ENCODE measurements around the gene EDC3. TPM values are rescaled to one million over a fixed set of nuclear protein-coding genes. Genes with fewer than 3 reads are reported as not detected.

Gene EDC3
- total RNA-seq, 1 donor from 2014 or later, result 31.5 TPM

DNA sequence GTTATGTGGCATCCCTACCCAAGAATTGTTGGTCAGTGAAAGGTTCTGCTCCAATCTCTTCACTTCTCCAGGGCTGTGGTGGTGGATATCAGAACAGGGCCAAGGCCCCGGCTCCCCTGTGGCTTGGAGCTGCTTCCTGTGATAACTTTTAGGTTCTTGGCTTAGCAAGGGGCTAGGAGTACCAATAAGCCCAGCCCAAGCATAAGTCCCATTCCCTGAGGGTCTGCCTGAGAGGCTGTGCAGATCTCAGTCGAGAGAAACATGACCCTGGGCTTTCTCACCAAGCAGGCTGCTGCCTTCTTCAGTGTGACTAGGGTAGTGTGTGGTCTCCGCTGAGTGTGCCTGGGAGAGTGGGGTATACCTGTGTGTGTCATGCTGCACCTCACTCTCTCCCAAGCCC lies 73.1 kb downstream of the EDC3 start:
- intact Hi-C loops (cut with DNase I), result no loop called here
- Histone ChIP-seq H3K27me3 (no peaks in the 10 kb centered on the region), H3K36me3 (peaks cover 90% of the 10 kb centered on the region), H3K4me1 (peaks cover 38% of the 10 kb centered on the region), H3K27ac (no peak overlapping the region), H3K9me3 (no peaks in the 10 kb centered on the region), H3K4me3 (no peak overlapping the region)
- TF ChIP-seq, protein P1, sequence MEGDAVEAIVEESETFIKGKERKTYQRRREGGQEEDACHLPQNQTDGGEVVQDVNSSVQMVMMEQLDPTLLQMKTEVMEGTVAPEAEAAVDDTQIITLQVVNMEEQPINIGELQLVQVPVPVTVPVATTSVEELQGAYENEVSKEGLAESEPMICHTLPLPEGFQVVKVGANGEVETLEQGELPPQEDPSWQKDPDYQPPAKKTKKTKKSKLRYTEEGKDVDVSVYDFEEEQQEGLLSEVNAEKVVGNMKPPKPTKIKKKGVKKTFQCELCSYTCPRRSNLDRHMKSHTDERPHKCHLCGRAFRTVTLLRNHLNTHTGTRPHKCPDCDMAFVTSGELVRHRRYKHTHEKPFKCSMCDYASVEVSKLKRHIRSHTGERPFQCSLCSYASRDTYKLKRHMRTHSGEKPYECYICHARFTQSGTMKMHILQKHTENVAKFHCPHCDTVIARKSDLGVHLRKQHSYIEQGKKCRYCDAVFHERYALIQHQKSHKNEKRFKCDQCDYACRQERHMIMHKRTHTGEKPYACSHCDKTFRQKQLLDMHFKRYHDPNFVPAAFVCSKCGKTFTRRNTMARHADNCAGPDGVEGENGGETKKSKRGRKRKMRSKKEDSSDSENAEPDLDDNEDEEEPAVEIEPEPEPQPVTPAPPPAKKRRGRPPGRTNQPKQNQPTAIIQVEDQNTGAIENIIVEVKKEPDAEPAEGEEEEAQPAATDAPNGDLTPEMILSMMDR (IDR thresholded peaks at IDR 0.05), result no peak
- no peak for ATAC-seq
- no peak for DNase-seq

DNA sequence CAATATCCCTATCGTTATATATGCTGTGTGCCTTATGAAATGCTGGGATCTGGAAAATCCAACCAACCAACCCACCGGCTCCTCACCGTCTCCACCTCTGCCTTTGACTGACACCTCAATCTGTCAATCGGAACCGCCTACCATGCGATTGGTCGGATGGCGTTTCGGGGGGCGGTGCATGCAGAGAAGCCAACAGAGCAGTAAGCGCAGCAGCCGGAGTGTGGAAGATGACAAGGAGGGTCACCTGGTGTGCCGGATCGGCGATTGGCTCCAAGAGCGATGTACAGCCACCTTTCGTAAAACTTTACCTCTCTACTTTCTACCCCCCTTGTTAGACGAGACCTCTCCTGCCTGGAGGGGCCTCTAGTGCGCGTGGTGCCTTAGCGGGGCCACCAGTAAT lies 73.9 kb downstream of the EDC3 start:
- Histone ChIP-seq H3K27ac (no peak overlapping the region), H3K27me3 (no peaks in the 10 kb centered on the region), H3K4me1 (peaks cover 46% of the 10 kb centered on the region), H3K36me3 (peaks cover 81% of the 10 kb centered on the region), H3K4me3 (no peak overlapping the region), H3K9me3 (no peaks in the 10 kb centered on the region)
- peak; percentile 61 for DNase-seq
- TF ChIP-seq, protein P1 (IDR thresholded peaks at IDR 0.05), result no peak
- intact Hi-C loops (cut with DNase I), result no loop called here
- ATAC-seq, result no peak

DNA sequence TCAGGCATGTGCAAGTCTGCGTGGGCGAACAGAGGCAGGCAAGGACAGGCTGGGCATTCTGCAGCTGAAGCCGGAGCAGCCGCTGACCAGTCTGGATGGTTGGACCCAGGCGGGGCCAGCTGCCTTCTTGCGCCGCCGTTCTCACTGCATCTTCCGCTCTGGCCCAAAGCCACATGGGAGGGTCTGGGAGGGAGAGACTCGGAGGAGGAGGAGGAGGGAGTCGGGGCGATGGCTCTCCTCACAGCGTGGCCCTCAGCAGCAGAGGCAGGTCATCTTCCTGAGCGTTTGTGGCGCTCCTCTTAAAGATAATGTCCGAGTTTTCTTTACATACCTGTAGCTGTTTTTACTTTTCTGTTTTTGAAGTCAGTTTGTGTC lies 74.3 kb downstream of the EDC3 start:
- TF ChIP-seq, protein P1 (IDR thresholded peaks at IDR 0.05), result no peak
- H3K36me3 ChIP-seq, result peaks cover 77% of the 10 kb centered on the region
- H3K9me3 ChIP-seq, result no peaks in the 10 kb centered on the region
- peaks cover 50% of the 10 kb centered on the region for H3K4me1 ChIP-seq
- H3K4me3 ChIP-seq, result no peak overlapping the region
- DNase-seq (peak; percentile 53), ATAC-seq (no peak)
- no peak overlapping the region for H3K27ac ChIP-seq
- intact Hi-C loops (cut with DNase I), result no loop called here
- H3K27me3 ChIP-seq, result no peaks in the 10 kb centered on the region

DNA sequence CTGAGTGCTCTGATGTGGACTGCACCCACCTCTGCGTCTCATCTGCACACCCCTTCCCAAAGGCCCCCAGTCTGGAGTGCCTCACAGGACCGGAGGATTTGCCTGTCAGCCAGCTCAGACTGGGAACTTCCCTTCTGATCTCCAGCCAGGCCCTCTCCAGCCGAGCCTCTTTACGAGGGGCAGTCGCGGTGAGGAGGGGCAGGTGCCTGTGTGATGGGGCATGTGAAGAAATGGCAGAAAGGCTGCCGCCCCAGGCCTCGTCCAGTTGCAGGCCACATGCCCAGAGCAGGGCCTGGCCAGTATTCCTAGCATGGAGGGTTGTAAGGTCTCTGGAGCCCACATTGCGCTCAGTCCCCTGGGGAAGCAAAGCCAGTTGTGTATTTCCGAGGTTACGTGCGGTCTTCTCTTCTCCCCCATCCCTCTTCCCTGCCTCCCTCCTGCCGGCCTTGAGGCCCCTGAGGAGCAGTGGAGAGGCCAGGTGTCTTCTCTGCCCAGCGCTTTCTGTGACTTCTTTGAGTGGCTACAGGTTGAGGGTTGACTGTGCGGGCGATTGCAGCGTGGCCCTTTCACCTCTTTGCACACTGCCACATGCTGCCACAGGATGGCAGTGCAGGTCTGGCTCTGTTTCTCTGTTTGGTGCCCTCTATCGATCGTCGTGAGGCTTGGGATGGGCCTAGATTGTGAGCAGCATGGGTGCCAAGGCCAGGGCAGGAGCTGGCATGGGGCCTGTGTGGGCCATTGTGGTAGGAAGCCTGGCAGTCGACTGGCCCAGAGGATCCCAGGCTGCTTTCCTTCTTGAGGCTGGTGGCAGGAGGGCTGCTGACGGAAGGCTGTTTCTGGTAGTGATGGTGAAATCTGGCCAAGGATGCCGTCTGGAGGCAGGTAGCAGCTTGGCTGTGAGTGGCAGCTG lies 74.9 kb downstream of the EDC3 start:
- no peaks in the 10 kb centered on the region for H3K9me3 ChIP-seq
- peaks cover 71% of the 10 kb centered on the region for H3K36me3 ChIP-seq
- intact Hi-C loops (cut with DNase I), result no loop called here
- H3K4me3 ChIP-seq, result no peak overlapping the region
- ATAC-seq (peak; percentile 75), DNase-seq (peak; percentile 76)
- TF ChIP-seq, protein P1 (IDR thresholded peaks at IDR 0.05), result peak; percentile 71
- H3K27me3 ChIP-seq, result no peaks in the 10 kb centered on the region
- no peak overlapping the region for H3K27ac ChIP-seq
- H3K4me1 ChIP-seq, result peaks cover 50% of the 10 kb centered on the region

DNA sequence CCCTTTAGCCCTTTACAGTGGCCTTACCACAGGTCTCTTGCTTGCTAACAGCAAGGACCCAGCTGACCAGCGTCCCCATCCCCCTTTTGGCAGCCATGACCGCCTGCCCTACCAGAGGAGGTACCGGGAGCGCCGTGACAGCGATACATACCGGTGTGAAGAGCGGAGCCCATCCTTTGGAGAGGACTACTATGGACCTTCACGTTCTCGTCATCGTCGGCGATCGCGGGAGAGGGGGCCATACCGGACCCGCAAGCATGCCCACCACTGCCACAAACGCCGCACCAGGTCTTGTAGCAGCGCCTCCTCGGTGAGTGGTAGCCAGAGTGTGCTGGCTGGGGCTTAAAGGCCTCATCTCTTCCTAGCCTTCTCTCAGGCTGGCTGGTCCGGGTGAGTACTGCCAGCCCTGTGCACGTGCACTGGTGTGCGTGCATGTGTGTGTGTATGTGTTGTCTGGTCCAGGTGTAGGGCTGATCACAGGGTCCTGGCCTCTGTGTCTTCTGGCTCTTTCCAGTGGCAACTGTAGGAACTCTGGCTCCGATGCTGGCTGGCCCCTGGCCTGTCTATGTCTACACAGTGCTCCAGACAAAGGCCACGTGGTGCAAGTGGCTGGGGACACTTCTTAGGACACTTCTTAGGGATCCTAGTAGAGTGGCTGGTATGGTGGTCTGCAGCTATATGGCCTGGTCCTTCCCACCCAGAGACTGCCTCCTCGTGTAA lies 75.7 kb downstream of the EDC3 start:
- DNase-seq (no peak), ATAC-seq (no peak)
- H3K9me3 ChIP-seq, result no peaks in the 10 kb centered on the region
- peaks cover 63% of the 10 kb centered on the region for H3K36me3 ChIP-seq
- no peak overlapping the region for H3K27ac ChIP-seq
- TF ChIP-seq, protein P1 (IDR thresholded peaks at IDR 0.05), result no peak
- intact Hi-C loops (cut with DNase I), result no loop called here
- no peaks in the 10 kb centered on the region for H3K27me3 ChIP-seq
- H3K4me1 ChIP-seq, result peaks cover 50% of the 10 kb centered on the region
- no peak overlapping the region for H3K4me3 ChIP-seq

Measured in upper lobe of right lung (tissue), 1 donor.